Gastrocnemius medialis (tissue), 4 donors: ENCODE data around the gene SIL1. TPM values are rescaled to one million over a fixed set of nuclear protein-coding genes. Genes with fewer than 3 reads are reported as not detected.

Experiments
- ATAC-seq, 2 donors: fragments of 150-250 bp; one replicate each; pipeline ENCODE4 v1.9.1; 2016
- DNase-seq, 2 donors: peaks; one replicate each; pipeline ENCODE4 v3.0.0-alpha.2; 2019
- H3K27ac ChIP-seq, 4 donors: fragments of 200-600 bp; sonication (generic); 1 replicate in 1 of 4; 2 replicates in 3 of 4; pipeline ENCODE4 v1.5.1; 2016 to 2018; ENCODE audit warnings: mild to moderate bottlenecking in 2 of 4, moderate library complexity in 1 of 4
- H3K27me3 ChIP-seq, 3 donors: fragments of 200-600 bp; sonication (generic) in 2 of 3; 1 replicate in 1 of 3; 2 replicates in 2 of 3; pipeline versions ENCODE4 v1.5.1 to v1.6.0; 2016 to 2019; ENCODE audit warnings: mild to moderate bottlenecking in 1 of 3, moderate library complexity in 1 of 3
- H3K36me3 ChIP-seq, 2 donors: fragments of 200-600 bp; sonication (generic) in 1 of 2; one replicate each; pipeline ENCODE4 v1.5.1; 2017 to 2018
- H3K4me1 ChIP-seq, 2 donors: fragments of 200-600 bp; sonication (generic) in 1 of 2; one replicate each; pipeline ENCODE4 v1.5.1; 2016 to 2017; ENCODE audit warnings: mild to moderate bottlenecking in 2 of 2
- H3K4me3 ChIP-seq, 4 donors: fragments of 200-600 bp; sonication (generic) in 3 of 4; 1 replicate in 1 of 4; 2 replicates in 3 of 4; pipeline ENCODE4 v1.5.1; 2016 to 2019; ENCODE audit warnings: mild to moderate bottlenecking in 2 of 4
- H3K9me3 ChIP-seq, 3 donors: fragments of 200-600 bp; sonication (generic) in 2 of 3; 1 replicate in 1 of 3; 2 replicates in 2 of 3; pipeline ENCODE4 v1.5.1; 2016 to 2019
- POLR2A ChIP-seq, 2 donors: fragments of 450-650 bp; IDR thresholded peaks; one replicate each; pipeline ENCODE4 v1.6.1; 2017; ENCODE audit warnings: antibody characterized with exemption in 2 of 2, mild to moderate bottlenecking in 2 of 2, moderate library complexity in 2 of 2
- in situ Hi-C, 4 donors: fragments of 200-750 bp; cut with MboI; loops; one replicate each; pipeline versions ENCODE4 v1.15.0 to v1.8.0; 2017; ENCODE audit warnings: low sequenced_read_pairs in 4 of 4
- intact Hi-C: fragments of 100-400 bp; cut with DNase I; formaldehyde crosslinking; loops from one replicate; pipeline ENCODE4 v1.15.1; 2023; ENCODE audit warnings: low total_unique reads
- total RNA-seq, 4 donors: library from RNA; depleted of rRNA; stranded (reverse); fragments of >200 nt; gene quantifications; one replicate each; pipeline versions ENCODE4 v1.1.0 to v1.2.3, GENCODE V29; 2016
- TF ChIP-seq, protein P1 (sequence below), 5 experiments: fragments of 450-650 bp in 3 of 5; fragments of 200-600 bp in 2 of 5; sonication (generic) in 2 of 5; IDR thresholded peaks in 4 of 5; conservative IDR thresholded peaks in 1 of 5; 1 replicate in 4 of 5; 2 replicates in 1 of 5; pipeline ENCODE4 v1.5.1; 2016 to 2019; ENCODE audit warnings: antibody characterized with exemption in 5 of 5, mild to moderate bottlenecking in 3 of 5, moderate library complexity in 3 of 5

SIL1 gene
- total RNA-seq, 4 donors from 2014 or later: 36.6 to 52.6 (median 48.2) TPM

DNA sequence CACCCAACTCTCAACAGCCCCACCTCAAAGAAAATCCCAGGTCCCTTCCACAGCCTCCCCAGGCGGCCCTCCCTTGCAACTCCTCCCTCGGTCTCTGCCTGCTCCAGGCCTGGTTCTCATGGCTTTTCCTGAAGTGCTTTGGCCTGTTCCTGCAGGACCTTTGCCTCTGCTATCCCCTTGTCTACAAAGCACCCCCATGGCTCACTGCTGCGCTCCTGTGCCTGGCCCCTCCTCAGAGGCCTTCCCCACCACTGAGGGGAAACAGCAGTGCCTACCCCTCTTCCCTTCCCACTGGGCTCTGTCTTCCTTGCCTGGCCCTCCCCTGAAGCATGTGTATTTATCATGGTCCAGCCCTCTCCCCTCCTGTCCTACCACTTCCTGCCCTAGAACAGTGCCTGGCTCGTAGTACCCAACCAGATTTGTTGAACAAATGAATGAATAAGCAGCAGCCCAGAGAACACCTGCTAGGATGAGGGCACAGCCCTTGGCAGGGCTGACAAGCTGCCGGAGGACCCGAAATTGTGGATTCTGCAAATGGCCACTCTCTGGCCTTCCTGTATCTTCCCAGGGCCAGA is 254.5 kb downstream of the SIL1 start:
- Histone ChIP-seq H3K27ac (no peak overlapping the region), H3K27me3 (no peaks in the 10 kb centered on the region), H3K4me1 (no peaks in the 10 kb centered on the region), H3K4me3 (no peak overlapping the region), H3K9me3 (no peaks in the 10 kb centered on the region), H3K36me3 (peaks cover 0 to 11% of the 10 kb centered on the region in 2 donors)
- in situ Hi-C loops: no loop called here
- ATAC-seq (no peak), DNase-seq (no peak)
- TF ChIP-seq, protein P1, sequence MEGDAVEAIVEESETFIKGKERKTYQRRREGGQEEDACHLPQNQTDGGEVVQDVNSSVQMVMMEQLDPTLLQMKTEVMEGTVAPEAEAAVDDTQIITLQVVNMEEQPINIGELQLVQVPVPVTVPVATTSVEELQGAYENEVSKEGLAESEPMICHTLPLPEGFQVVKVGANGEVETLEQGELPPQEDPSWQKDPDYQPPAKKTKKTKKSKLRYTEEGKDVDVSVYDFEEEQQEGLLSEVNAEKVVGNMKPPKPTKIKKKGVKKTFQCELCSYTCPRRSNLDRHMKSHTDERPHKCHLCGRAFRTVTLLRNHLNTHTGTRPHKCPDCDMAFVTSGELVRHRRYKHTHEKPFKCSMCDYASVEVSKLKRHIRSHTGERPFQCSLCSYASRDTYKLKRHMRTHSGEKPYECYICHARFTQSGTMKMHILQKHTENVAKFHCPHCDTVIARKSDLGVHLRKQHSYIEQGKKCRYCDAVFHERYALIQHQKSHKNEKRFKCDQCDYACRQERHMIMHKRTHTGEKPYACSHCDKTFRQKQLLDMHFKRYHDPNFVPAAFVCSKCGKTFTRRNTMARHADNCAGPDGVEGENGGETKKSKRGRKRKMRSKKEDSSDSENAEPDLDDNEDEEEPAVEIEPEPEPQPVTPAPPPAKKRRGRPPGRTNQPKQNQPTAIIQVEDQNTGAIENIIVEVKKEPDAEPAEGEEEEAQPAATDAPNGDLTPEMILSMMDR (IDR thresholded peaks at IDR 0.05 in 4 of 5, conservative IDR thresholded peaks at IDR 0.05 in 1 of 5): no peak
- no peak for TF ChIP-seq POLR2A (IDR thresholded peaks at IDR 0.05)
- intact Hi-C loops: no loop called here

DNA sequence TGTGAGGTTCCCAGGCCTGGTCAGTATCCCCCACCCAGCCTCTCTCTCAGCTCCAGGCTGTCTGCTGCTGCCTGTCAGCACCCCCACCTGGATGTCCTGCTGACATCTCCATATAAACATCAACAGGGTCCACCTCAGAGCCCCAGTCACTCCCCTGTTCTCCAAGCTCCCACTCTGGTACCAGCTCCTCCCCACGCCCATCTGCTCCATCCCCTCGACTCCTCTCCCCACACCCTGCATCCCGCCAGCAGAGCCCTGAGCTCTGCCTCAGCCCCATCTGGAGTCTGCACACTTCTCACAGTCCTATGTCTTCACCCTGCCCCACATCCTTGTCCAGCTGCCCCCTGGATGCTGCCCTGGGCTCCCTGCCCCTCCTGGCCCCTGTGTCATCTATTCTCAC is 255.3 kb downstream of the SIL1 start:
- Histone ChIP-seq H3K27me3 (no peaks in the 10 kb centered on the region), H3K4me1 (no peaks in the 10 kb centered on the region), H3K9me3 (no peaks in the 10 kb centered on the region), H3K27ac (no peak overlapping the region), H3K4me3 (no peak overlapping the region), H3K36me3 (peaks cover 0 to 11% of the 10 kb centered on the region in 2 donors)
- DNase-seq (no peak), ATAC-seq (no peak)
- no peak for TF ChIP-seq POLR2A (IDR thresholded peaks at IDR 0.05)
- TF ChIP-seq, protein P1 (IDR thresholded peaks at IDR 0.05 in 4 of 5, conservative IDR thresholded peaks at IDR 0.05 in 1 of 5): no peak
- intact Hi-C loops: no loop called here
- in situ Hi-C loops: no loop called here

DNA sequence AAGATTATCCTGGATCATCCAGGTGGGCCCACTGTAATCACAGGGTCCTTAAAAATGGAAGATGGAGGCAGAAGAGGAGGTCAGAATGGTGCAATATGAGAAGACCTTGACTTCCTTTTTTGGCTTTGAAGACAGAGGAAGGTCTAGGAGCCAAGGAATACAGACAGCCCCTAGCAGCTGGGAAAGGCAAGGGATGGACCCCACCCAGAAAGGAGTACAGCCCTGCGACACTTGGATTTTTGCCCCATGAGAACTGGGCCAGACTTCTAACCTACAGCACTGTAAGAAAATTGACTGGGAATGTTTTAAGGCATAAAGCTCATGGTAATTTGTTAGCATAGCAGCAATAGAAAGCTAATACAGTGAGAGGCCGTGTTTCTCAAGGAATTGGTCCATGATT is 256.1 kb downstream of the SIL1 start:
- peaks cover 0 to 6% of the 10 kb centered on the region in 2 donors for H3K36me3 ChIP-seq
- DNase-seq (no peak), ATAC-seq (no peak)
- H3K4me3 ChIP-seq: no peak overlapping the region
- no peaks in the 10 kb centered on the region for H3K27me3 ChIP-seq
- intact Hi-C loops: no loop called here
- TF ChIP-seq POLR2A (IDR thresholded peaks at IDR 0.05): no peak
- TF ChIP-seq, protein P1 (IDR thresholded peaks at IDR 0.05 in 4 of 5, conservative IDR thresholded peaks at IDR 0.05 in 1 of 5): no peak
- no peak overlapping the region for H3K27ac ChIP-seq
- H3K9me3 ChIP-seq: no peaks in the 10 kb centered on the region
- peaks cover 0 to 2% of the 10 kb centered on the region in 2 donors for H3K4me1 ChIP-seq
- in situ Hi-C loops: no loop called here

DNA sequence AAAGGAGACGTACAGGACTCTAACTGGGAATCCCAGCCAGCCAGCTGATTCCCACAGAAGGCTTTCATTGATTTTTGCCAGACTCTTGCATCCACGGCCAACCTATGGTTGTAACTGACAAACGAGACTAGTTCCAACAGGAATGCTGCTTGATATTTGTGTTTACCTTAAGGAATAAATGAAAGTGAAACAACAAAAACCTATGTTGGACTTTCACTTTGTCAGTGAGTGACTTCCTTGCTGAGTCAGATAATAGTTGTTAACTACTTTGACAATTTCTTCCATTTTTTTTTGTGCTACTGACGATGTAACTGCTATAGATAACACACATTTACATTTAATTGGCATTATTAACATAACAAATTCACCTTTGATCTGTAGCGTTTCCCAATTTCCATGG is 259.6 kb downstream of the SIL1 start:
- no peak for ATAC-seq
- no peak overlapping the region for H3K4me3 ChIP-seq
- in situ Hi-C loops: no loop called here
- H3K27ac ChIP-seq: no peak overlapping the region
- H3K36me3 ChIP-seq: peaks cover 0 to 22% of the 10 kb centered on the region in 2 donors
- H3K9me3 ChIP-seq: no peaks in the 10 kb centered on the region
- peaks cover 0 to 10% of the 10 kb centered on the region in 2 donors for H3K4me1 ChIP-seq
- no peak for DNase-seq
- intact Hi-C loops: no loop called here
- TF ChIP-seq, protein P1 (IDR thresholded peaks at IDR 0.05 in 4 of 5, conservative IDR thresholded peaks at IDR 0.05 in 1 of 5): no peak
- TF ChIP-seq POLR2A (IDR thresholded peaks at IDR 0.05): no peak
- H3K27me3 ChIP-seq: no peaks in the 10 kb centered on the region
